GM18858 (cell line): ENCODE results near the gene TAPBPL.
"Not testable (repeated sequence)": the region's sequence is repeated elsewhere in the genome, so short reads cannot be mapped to it uniquely, and the experiment has no call there.

Experiments used
- ATAC-seq: cut with Tn5 transposase; IDR thresholded peaks from one replicate; pipeline ENCODE4 v1.9.1; 2021; ENCODE audit not compliant: unreplicated experiment

Gene TAPBPL

GRCh38 chr12:6489449-6489848 is 37.6 kb downstream of the TAPBPL start:
- no peak for ATAC-seq

DNA sequence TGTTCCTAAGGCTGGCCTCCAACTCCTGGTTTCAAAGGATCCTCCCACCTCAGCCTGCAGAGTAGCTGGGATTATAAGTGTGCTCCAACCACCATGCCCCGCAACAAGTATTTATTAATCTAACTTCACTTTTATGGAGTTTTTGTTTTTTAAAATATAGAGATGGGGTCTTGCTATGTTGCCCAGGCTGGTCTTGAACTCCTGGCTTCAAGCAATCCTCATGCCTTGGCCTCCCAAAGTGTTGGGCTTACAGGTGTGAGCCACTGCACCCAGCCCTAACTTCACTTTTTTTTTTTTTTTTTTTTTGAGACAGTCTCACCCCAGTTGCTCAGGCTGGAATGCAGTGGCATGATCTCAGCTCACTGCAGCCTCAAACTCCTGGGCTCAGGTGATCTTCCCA is 38.8 kb downstream of the TAPBPL start:
- not testable (repeated sequence) for ATAC-seq

DNA sequence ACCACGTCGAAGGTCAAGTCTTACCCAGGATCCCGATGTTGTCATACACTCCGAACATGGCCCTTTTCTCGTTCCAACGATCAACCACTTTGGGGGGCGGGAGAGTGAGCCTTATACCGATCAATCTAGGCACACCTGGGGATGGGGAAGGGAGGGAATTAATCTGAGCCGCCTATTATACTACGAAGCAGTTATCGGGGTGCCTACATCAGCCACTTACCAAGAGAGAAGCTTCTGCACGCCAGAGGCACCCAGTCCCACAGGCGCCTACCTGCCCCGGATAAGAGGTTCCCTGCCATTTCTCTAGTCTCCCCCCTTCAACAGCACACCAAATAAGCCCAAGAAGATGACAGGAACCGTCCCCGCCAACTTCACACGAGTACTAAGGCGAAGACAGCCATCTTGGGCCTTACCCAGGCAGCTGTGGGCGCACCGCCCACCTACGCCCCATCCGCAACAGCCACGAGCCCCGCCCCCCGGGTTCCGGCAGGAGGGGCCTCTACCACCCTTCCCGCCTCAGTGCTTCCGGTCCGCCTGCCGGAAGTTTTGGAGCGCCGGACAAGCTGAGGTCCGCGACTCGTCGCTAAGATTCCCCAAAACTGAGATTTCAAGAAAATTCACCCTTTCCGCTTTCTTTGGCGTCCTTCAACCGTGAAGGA is 41.1 kb downstream of the TAPBPL start, which contains the start of gene MRPL51:
TSS of gene MRPL51 (minus strand) at position 425 of the 659 bp plus-strand sequence. CDS start at position 299, 126 bp downstream.
- no peak for ATAC-seq

DNA sequence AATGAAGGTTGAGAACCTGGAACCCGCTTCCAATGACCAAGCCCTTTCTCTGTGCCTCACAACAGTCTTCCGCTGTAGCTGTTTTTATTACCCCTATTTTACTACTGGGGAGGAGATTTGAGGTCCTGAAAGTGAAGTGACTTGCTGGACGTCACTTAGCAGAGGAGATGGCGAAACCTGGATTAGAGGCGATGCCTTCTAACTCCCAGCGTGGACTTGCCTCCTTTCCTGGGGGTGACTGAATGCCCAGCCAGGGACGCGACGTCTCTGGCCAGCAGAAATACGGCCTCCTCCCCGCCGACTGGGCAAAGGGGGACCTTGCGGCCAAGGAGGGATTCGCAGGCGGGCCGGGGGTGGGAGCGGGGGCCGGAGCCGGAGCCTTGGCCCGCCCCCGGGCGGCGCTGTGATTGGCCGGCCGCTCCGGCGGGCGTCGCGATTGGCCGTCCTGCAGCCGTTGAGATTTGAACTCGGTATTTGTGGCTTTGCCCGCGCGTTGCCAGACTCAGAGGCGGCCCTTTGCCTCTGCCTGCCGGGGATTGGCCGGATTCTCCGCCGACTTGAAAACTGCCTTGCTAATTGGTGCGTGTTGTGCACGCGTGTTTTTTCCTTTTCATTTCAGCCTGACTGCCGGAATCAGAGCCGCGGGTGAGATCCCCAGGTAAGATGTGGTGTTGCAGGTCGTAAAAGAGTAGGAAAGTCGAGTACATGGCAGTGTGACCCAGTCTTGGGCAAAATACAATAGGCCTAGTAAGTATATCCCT is 41.8 kb downstream of the TAPBPL start, which contains the start of gene NCAPD2:
TSS of gene NCAPD2 (plus strand) at position 606 of the 761 bp plus-strand sequence. CDS start 997 bp downstream, outside the sequence.
- peak; percentile 72 for ATAC-seq

GRCh38 chr12:6494258-6494743 is 42.5 kb downstream of the TAPBPL start:
- ATAC-seq: no peak

DNA sequence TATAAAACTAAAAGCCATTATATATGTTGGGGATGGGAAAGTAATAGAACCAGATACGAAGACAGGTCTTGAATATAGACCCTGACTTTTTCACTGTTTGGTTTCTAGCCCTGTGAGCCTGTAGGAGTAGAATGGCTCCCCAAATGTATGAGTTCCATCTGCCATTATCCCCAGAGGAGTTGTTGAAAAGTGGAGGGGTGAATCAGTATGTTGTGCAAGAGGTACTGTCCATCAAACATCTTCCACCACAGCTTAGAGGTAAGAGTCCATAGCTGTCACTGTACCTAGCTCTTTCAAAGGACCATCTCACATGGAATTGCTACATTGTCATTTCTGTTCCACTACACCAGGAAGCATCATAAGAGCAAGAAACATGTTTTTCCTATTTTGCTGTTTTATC is 43.1 kb downstream of the TAPBPL start:
- ATAC-seq: no peak

DNA sequence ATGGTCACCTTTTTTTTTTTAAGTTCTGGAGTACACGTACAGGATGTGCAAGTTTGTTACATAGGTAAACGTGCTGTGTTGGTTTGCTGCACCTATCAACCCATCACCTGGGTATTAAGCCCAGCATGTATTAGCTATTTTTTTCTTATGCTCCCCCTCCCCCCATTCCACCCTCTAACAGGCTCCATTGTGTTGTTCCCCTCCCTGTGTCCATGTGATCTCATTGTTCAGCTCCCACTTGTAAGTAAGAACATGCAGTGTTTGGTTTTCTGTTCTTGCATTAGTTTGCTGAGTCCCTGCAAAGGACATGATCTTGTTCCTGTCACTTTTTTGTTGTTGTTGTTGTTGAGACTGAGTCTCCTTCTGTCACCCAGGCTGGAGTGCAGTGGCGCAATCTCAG is 45.4 kb downstream of the TAPBPL start:
- not testable (repeated sequence) for ATAC-seq

DNA sequence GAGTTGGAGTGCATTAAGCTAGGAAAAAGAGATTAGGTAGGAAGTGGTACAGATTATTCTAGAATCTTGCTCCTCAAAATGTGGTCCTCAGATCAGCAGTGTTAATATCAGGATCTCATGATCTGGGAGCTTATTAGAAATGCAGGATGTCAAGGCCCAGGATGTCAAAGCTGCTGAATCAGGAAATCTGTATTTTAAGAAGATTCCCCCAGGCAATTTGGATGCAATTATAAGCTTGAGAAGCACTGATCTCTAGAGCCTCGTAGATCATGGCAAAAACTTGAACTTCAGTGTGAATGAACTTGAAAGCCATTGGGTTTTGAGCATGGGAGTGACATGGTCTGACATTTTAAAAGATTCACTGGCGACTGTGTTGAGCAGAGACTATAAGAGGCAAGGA is 48.6 kb downstream of the TAPBPL start:
- ATAC-seq: no peak

DNA sequence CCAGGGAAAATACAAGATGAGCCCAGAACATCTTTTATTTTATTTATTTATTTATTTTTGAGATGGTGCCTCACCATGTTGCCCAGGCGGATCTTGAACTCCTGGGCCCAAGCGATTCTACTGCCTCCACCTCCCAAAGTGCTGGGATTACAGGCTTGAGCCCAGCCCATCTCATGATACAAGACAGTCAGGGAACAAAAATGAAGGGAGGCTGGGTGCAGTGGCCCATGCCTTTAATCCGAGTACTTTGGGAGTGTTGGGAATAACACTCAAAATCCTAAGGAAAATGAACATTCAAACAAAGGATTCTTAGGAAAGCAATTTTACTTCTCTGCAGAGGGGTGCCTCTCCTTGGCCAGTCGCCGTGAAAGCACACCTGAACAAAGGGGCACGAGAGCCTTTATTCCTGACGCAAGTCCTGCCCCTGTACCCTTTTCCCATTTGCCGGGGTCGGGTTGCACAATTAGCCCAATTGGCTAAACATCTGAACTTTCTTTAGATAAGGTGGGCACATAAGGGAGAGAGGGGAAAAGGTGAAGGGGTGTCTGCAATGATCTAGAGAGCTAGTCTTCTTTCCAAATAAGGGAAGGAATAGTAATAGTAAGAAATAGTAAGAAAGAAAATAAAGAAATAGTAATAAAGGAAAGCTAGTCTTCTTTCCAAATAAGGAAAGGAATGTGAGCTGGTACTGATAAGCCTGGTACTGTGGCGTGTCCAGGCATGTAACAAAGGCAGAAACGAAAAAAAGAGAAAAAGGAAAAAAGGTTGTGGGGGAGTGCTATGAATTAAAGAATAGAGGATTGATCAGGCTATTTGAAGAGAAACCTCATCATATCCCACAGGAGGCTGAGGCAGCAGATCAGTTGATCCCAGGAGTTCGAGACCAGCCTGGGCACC is 55.5 kb downstream of the TAPBPL start:
- ATAC-seq: no peak

DNA sequence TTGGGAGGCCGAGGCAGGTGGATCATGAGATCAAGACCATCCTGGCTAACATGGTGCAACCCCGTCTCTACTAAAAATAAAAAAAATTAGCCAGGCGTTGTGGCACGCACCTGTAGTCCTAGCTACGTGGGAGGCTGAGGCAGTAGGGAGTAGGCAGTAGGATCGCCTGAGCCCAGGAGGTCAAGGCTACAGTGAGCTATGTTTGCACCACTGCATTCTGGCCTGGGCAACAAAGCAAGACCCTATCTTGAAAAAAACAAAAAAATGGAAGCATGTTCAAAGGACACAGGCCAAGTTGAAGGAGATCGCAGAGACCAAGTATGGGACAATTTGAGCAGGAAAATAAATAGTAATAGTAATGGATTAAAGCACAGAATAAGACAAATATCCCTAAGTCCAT is 56.2 kb downstream of the TAPBPL start:
- no peak for ATAC-seq
